Tibial nerve (tissue), 4 donors: ENCODE results near the gene ATP11A. TPM values are rescaled to one million over a fixed set of nuclear protein-coding genes. Genes with fewer than 3 reads are reported as not detected.

Experiments
- DNase-seq, 2 donors: peaks; one replicate each; pipeline ENCODE4 v3.0.0-alpha.2; 2019; ENCODE audit warnings: low spot score in 2 of 2
- H3K27ac ChIP-seq, 4 donors: fragments of 200-600 bp; sonication (generic) in 3 of 4; one replicate each; pipeline ENCODE4 v1.5.1; 2017 to 2019; ENCODE audit warnings: mild to moderate bottlenecking in 1 of 4
- H3K27me3 ChIP-seq, 2 donors: fragments of 200-600 bp; sonication (generic) in 1 of 2; one replicate each; pipeline versions ENCODE4 v1.5.1 to v1.6.0; 2017 to 2019
- H3K36me3 ChIP-seq, 3 donors: fragments of 200-600 bp; sonication (generic); one replicate each; pipeline ENCODE4 v1.5.1; 2018 to 2019
- H3K4me1 ChIP-seq, 4 donors: fragments of 200-600 bp; sonication (generic) in 3 of 4; one replicate each; pipeline ENCODE4 v1.5.1; 2017 to 2019
- H3K4me3 ChIP-seq, 4 donors: fragments of 200-600 bp; sonication (generic) in 3 of 4; one replicate each; pipeline ENCODE4 v1.5.1; 2017 to 2019; ENCODE audit warnings: mild to moderate bottlenecking in 1 of 4, moderate library complexity in 1 of 4
- H3K9me3 ChIP-seq, 4 donors: fragments of 200-600 bp; sonication (generic) in 3 of 4; one replicate each; pipeline ENCODE4 v1.5.1; 2017 to 2019
- EP300 ChIP-seq, 2 donors: sonication (generic); formaldehyde crosslinking; IDR thresholded peaks; one replicate each; pipeline ENCODE4 v1.6.1; 2017; ENCODE audit warnings: antibody characterized with exemption in 2 of 2, mild to moderate bottlenecking in 1 of 2
- POLR2A ChIP-seq, 2 donors: fragments of 450-650 bp; IDR thresholded peaks; one replicate each; pipeline ENCODE4 v1.6.1; 2017; ENCODE audit warnings: antibody characterized with exemption in 2 of 2, mild to moderate bottlenecking in 2 of 2, moderate library complexity in 2 of 2
- WGBS, 2 donors: methylation state at CpG; one replicate each; pipeline ENCODE4 v1.1.5; 2018; 5-methylcytosine and 5-hydroxymethylcytosine counted together
- total RNA-seq, 4 donors: library from RNA; depleted of rRNA; stranded (reverse); fragments of >200 nt; gene quantifications; one replicate each; pipeline ENCODE4 v1.1.0, GENCODE V29; 2016
- TF ChIP-seq, protein P1 (sequence below), 5 experiments: fragments of 200-600 bp in 3 of 5; fragments of 450-650 bp in 2 of 5; sonication (generic) in 3 of 5; IDR thresholded peaks; one replicate each; pipeline ENCODE4 v1.5.1; 2016 to 2019; ENCODE audit warnings: antibody characterized with exemption in 5 of 5, mild to moderate bottlenecking in 3 of 5, moderate library complexity in 2 of 5

ATP11A gene
- total RNA-seq, 4 donors from 2014 or later: 24.7 to 61.5 (median 35.0) TPM

DNA sequence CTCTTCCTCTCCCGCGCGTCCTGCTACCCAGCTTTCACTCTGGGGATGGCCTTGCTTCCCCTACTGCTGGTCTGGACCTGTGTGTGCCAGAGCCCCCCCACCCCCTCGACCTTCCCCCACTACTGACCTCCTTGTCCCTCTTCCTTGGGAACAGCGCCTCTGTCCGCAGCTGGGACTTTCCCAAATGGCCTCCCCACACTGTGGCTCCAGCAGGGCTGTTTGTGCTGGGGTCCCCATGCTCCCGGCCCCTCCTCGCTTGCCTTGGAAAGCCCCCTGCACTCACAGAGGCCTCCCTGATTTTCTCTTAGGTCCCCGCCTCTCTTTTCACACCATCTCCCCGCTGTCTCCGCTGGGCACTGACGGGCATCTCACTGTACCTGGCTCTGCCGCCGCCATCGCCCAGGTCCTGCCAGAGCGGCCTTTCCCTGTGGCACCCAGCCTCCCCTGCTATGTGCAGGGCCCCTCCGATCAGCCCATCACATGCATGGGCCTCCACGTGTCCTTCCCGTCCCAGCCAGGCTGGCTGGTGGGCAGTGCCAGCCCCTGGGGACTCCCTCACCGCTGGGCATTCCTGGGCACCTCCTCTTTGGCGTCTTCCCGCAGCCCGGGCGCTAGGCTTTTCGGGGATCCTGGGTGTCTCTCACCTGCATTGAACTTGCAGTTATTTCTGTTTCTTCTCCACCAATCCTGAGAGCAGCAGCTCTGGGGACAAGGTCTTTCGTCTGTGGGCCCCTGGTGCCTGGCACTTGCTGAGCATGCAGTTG lies 118.7 kb downstream of the ATP11A start:
- no peaks in the 10 kb centered on the region for H3K4me1 ChIP-seq
- no peak for TF ChIP-seq POLR2A (IDR thresholded peaks at IDR 0.05)
- TF ChIP-seq, protein P1, sequence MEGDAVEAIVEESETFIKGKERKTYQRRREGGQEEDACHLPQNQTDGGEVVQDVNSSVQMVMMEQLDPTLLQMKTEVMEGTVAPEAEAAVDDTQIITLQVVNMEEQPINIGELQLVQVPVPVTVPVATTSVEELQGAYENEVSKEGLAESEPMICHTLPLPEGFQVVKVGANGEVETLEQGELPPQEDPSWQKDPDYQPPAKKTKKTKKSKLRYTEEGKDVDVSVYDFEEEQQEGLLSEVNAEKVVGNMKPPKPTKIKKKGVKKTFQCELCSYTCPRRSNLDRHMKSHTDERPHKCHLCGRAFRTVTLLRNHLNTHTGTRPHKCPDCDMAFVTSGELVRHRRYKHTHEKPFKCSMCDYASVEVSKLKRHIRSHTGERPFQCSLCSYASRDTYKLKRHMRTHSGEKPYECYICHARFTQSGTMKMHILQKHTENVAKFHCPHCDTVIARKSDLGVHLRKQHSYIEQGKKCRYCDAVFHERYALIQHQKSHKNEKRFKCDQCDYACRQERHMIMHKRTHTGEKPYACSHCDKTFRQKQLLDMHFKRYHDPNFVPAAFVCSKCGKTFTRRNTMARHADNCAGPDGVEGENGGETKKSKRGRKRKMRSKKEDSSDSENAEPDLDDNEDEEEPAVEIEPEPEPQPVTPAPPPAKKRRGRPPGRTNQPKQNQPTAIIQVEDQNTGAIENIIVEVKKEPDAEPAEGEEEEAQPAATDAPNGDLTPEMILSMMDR (IDR thresholded peaks at IDR 0.05): no peak
- no peak for TF ChIP-seq EP300 (IDR thresholded peaks at IDR 0.05)
- H3K4me3 ChIP-seq: no peak overlapping the region
- no peaks in the 10 kb centered on the region for H3K27me3 ChIP-seq
- no peak overlapping the region for H3K27ac ChIP-seq
- H3K9me3 ChIP-seq: peaks cover 0 to 4% (median 0%) of the 10 kb centered on the region in 4 donors
- H3K36me3 ChIP-seq: peaks cover 0 to 72% (median 0%) of the 10 kb centered on the region in 3 donors
- DNase-seq: no peak
- WGBS, 2 donors: 90 to 92% methylated on average over 26 of the region's 26 CpGs

DNA sequence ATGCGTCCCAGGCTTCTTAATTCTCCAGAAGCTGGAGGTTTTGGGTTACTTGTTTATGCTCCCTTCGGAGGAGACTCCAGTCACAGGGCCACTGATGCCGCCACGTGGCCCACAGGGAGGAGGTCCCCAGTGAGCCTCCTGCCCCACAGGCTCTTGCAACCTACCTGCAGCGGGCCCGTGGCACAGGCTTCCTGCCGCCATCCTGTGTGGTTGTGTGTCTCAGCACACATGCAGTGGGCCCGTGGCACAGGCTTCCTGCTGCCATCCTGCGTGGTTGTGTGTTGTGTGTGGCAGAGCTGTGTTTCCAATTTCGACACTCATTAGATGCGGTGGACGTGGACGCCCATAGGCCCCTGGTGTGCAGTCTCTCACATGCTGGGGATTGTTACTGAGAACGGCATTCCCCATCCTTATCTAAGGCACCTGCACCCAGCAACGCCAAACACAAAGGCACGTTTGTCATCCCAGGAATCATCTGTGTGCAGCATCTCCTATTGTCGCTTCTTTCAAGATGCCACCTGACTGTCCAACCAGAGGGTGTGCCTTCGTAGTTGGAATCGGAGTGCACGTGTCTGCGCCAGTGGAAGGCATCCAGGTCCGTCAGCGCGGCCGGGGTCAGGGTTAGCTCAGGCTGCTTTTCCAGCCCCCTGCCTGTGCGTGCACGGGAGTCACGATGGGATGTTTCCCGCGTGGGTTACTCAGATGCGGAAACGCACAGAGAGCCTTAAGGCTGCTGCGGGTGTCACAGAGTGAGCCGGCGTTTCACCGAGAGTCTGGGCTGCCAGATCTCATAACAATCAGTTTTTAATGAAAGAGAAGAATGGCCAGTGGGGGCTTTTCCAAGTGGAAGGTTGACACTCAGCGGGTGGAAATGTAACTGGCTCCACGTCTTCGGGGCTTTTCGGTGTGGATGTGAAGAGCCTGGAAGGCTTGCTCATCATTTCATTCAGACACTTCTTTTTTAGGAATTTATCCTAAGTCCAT lies 119.8 kb downstream of the ATP11A start:
- Histone ChIP-seq H3K27me3 (no peaks in the 10 kb centered on the region), H3K4me3 (no peak overlapping the region), H3K4me1 (no peaks in the 10 kb centered on the region), H3K36me3 (peaks cover 0 to 83% (median 0%) of the 10 kb centered on the region in 3 donors), H3K9me3 (peaks cover 0 to 5% (median 0%) of the 10 kb centered on the region in 4 donors), H3K27ac (no peak overlapping the region)
- no peak for DNase-seq
- 93 to 96% methylated on average over 38 to 39 of the region's 40 CpGs for WGBS, 2 donors
- TF ChIP-seq POLR2A (IDR thresholded peaks at IDR 0.05) (no peak), EP300 (IDR thresholded peaks at IDR 0.05) (no peak)
- TF ChIP-seq, protein P1 (IDR thresholded peaks at IDR 0.05): no peak

DNA sequence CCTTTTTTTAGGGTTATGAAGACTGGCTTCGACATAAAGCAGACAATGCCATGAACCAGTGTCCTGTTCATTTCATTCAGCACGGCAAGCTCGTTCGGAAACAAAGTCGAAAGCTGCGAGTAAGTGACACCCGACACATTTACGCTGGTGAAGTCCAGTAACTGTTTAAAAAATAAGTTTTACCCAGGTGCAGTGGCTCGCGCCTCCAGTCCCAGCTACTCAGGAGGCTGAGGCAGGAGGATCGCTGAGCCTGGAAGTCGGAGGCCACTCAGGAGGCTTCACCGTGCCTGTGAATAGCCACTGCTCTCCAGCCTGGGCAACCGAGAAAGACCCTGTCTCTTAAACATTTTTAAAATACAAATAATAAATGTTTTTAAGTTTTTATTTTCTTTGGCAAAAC lies 120.8 kb downstream of the ATP11A start:
- Histone ChIP-seq H3K36me3 (peaks cover 0 to 93% (median 0%) of the 10 kb centered on the region in 3 donors), H3K9me3 (peaks cover 0 to 5% (median 0%) of the 10 kb centered on the region in 4 donors), H3K4me1 (no peaks in the 10 kb centered on the region), H3K4me3 (no peak overlapping the region), H3K27ac (no peak overlapping the region), H3K27me3 (no peaks in the 10 kb centered on the region)
- WGBS, 2 donors: 93 to 95% methylated on average over 14 of the region's 14 CpGs
- TF ChIP-seq EP300 (IDR thresholded peaks at IDR 0.05): no peak
- no peak for TF ChIP-seq POLR2A (IDR thresholded peaks at IDR 0.05)
- TF ChIP-seq, protein P1 (IDR thresholded peaks at IDR 0.05): no peak
- DNase-seq: no peak

DNA sequence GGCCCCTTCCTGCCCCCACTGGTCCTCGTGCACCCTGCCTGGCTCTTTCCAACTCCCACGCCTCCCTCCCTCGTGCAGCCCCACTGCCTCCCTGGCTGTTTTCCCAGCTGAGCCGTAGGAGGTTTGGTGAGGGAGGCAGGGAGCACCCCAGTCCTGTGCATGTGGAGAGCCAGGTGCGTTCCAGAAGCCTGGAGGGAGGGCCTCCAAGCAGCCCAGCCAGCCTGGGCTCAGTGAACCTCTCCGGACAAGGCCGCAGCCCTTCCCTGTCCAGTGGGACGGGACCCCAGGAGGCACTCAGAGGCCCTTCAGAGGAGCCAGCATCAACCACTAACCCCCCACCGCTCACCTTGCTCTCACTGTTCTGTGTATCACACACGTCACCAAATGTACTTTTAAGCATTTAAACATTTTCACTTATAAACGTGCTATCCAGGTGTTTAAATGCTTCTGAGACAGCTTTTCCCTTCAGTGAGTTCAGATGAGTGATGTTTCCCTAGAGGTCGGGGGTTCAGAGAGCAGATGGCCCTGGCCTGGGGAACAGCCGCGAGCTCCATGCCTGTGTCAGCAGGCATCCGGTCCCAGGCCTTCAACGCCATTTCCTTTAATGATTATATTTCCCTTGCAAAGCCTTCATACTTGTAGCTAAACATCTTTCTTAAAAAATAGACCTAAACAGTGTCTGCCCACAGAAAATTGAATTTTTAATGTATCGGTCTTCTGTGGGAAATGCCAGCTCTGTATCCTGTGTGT lies 122.6 kb downstream of the ATP11A start:
- Histone ChIP-seq H3K27ac (no peak overlapping the region), H3K9me3 (peaks cover 0 to 5% (median 0%) of the 10 kb centered on the region in 4 donors), H3K4me1 (no peaks in the 10 kb centered on the region), H3K27me3 (no peaks in the 10 kb centered on the region), H3K4me3 (no peak overlapping the region), H3K36me3 (peaks cover 0 to 95% (median 0%) of the 10 kb centered on the region in 3 donors)
- no peak for DNase-seq
- WGBS, 2 donors: 80 to 81% methylated on average over 17 of the region's 17 CpGs
- TF ChIP-seq, protein P1 (IDR thresholded peaks at IDR 0.05): no peak
- no peak for TF ChIP-seq EP300 (IDR thresholded peaks at IDR 0.05)
- no peak for TF ChIP-seq POLR2A (IDR thresholded peaks at IDR 0.05)
